ENCODE data around the gene SH2D6.

DNA sequence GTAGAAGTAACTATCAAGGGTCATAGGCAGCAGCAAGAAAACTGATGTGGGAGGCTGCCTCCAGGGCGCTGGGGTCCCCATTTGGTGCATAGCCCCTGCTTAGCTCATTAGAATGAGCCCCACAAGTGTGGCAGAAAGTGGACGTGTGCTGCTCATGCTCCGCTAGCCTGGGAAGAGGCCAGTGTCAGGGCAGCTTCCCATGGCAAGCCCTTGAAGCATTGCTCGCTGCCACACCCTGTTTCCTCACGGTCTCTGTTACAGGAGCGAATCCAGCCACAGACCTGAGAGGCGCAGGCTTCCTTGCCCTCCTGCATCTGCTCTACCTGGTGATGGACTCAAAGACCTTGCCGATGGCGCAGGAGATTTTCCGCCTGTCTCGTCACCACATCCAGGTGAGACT lies 41.4 kb upstream of the SH2D6 start:
- TF ChIP-seq POLR2AphosphoS5 (IDR thresholded peaks at IDR 0.05; ENCODE audit: low read depth, low read length) (no peak), TAF1 (IDR thresholded peaks at IDR 0.05; ENCODE audit: borderline replicate concordance, insufficient read depth, low read length) (no peak)
- TF ChIP-seq, protein P1, sequence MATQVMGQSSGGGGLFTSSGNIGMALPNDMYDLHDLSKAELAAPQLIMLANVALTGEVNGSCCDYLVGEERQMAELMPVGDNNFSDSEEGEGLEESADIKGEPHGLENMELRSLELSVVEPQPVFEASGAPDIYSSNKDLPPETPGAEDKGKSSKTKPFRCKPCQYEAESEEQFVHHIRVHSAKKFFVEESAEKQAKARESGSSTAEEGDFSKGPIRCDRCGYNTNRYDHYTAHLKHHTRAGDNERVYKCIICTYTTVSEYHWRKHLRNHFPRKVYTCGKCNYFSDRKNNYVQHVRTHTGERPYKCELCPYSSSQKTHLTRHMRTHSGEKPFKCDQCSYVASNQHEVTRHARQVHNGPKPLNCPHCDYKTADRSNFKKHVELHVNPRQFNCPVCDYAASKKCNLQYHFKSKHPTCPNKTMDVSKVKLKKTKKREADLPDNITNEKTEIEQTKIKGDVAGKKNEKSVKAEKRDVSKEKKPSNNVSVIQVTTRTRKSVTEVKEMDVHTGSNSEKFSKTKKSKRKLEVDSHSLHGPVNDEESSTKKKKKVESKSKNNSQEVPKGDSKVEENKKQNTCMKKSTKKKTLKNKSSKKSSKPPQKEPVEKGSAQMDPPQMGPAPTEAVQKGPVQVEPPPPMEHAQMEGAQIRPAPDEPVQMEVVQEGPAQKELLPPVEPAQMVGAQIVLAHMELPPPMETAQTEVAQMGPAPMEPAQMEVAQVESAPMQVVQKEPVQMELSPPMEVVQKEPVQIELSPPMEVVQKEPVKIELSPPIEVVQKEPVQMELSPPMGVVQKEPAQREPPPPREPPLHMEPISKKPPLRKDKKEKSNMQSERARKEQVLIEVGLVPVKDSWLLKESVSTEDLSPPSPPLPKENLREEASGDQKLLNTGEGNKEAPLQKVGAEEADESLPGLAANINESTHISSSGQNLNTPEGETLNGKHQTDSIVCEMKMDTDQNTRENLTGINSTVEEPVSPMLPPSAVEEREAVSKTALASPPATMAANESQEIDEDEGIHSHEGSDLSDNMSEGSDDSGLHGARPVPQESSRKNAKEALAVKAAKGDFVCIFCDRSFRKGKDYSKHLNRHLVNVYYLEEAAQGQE (IDR thresholded peaks at IDR 0.05; ENCODE audit: insufficient read depth in 1 of 2, low read depth in 2 of 2, low read length in 2 of 2), result no peak

Measured in PFSK-1 (cell line).